Superior temporal gyrus (tissue), 1 donor: ENCODE measurements around the gene TUBB3.
"Not testable (repeated sequence)": the region's sequence is repeated elsewhere in the genome, so short reads cannot be mapped to it uniquely, and the experiment has no call there.

Experiments
- DNase-seq: peaks from one replicate; pipeline ENCODE4 v3.0.0-alpha.2; 2016; ENCODE audit errors: extremely low spot score

The TUBB3 gene

GRCh38 chr16:89902980-89903379 is 20.2 kb upstream of the TUBB3 start:
- DNase-seq = no peak

GRCh38 chr16:89903908-89904515 is 19.1 kb upstream of the TUBB3 start:
- DNase-seq = no peak

GRCh38 chr16:89904606-89905510 is 18.3 kb upstream of the TUBB3 start:
- no peak for DNase-seq

- no peak for DNase-seq
Observed at GRCh38 chr16:89905511-89906139, 17.5 kb upstream of the TUBB3 start.

GRCh38 chr16:89906140-89907025 is 16.8 kb upstream of the TUBB3 start:
- DNase-seq = no peak

GRCh38 chr16:89907055-89907814 is 15.9 kb upstream of the TUBB3 start:
- no peak for DNase-seq

- no peak for DNase-seq
Observed at GRCh38 chr16:89908236-89908635, 14.9 kb upstream of the TUBB3 start.

- peak; percentile 82 for DNase-seq
Observed at GRCh38 chr16:89909777-89910716, 13.1 kb upstream of the TUBB3 start.

GRCh38 chr16:89910717-89911354 is 12.3 kb upstream of the TUBB3 start:
- DNase-seq = no peak

GRCh38 chr16:89911375-89911774 is 11.8 kb upstream of the TUBB3 start:
- no peak for DNase-seq

- no peak for DNase-seq
Observed at GRCh38 chr16:89912143-89912542, 11.0 kb upstream of the TUBB3 start.

- DNase-seq = no peak
Observed at GRCh38 chr16:89912627-89913026, 10.5 kb upstream of the TUBB3 start.

GRCh38 chr16:89913408-89914387 is 9.4 kb upstream of the TUBB3 start:
- no peak for DNase-seq

- DNase-seq = not testable (repeated sequence)
Observed at GRCh38 chr16:89914642-89915285, 8.4 kb upstream of the TUBB3 start.

GRCh38 chr16:89915303-89916232 is 7.6 kb upstream of the TUBB3 start:
- no peak for DNase-seq

- DNase-seq = peak; percentile 39
Observed at GRCh38 chr16:89917773-89918452, 5.2 kb upstream of the TUBB3 start.
